ENCODE results near the gene NCAPH2.
A peak's percentile ranks its signal among the peaks of the same experiment; 100 is the strongest.

The NCAPH2 gene

GRCh38 chr22:50550395-50550794, 42.4 kb downstream of the NCAPH2 start:
- H3K27me3 Mint-ChIP-seq: no peaks in the 10 kb centered on the region
- H3K27ac Mint-ChIP-seq: peak overlapping the region; percentile 36 to 86
- no peaks in the 10 kb centered on the region for H3K9me3 Mint-ChIP-seq
- H3K4me1 Mint-ChIP-seq: peaks cover 44% of the 10 kb centered on the region
- no peak for ATAC-seq
- no peak for DNase-seq
- H3K4me3 Mint-ChIP-seq: peak overlapping the region; percentile 85 to 92

GRCh38 chr22:50551160-50551752, 43.2 kb downstream of the NCAPH2 start:
- DNase-seq (no peak), ATAC-seq (no peak)
- H3K9me3 Mint-ChIP-seq: no peaks in the 10 kb centered on the region
- no peak overlapping the region for H3K27ac Mint-ChIP-seq
- no peaks in the 10 kb centered on the region for H3K27me3 Mint-ChIP-seq
- H3K4me3 Mint-ChIP-seq: peak overlapping the region; percentile 20 to 33
- H3K4me1 Mint-ChIP-seq: peaks cover 36% of the 10 kb centered on the region

DNA sequence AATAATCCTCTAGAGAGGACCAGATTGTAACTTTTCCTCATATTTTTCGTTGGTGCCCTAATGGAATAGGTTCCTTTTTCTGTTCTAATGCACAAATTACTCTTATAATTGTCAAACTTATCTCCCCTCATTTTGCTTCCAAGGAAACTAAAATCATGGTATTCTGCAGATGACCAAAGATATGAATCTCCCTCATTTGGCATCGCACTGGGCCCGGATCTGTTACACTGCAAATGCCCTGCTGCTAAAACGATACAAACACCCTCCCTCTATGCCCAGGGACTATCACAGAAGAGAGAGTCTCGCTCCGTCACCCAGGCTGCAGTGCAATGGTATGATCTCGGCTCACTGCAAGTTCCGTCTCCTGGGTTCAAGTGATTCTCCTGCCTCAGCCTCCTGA, 45.3 kb downstream of the NCAPH2 start:
- Mint-ChIP-seq H3K4me3 (no peak overlapping the region), H3K27me3 (no peaks in the 10 kb centered on the region), H3K27ac (no peak overlapping the region), H3K4me1 (peaks cover 22% of the 10 kb centered on the region), H3K9me3 (no peaks in the 10 kb centered on the region)
- ATAC-seq: no peak
- no peak for DNase-seq

DNA sequence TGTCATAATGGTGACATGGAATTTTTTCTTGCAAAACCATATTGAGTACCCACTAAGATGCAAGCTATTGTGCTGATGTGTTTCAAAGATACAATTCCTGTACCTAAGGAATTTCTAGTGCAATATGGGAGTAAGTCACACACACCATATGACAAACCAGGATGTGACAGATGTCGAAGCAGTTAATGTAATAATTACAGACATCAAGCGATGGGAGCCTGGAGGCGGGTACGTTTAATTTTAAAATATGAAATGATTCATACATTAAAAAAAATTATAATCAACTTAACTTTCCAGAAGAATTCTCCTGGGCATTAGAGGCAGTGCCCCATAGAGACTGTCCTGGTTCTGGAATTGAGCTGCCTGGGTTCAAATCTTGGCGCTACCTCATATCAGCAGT, 48.7 kb downstream of the NCAPH2 start:
- no peaks in the 10 kb centered on the region for H3K27me3 Mint-ChIP-seq
- H3K4me3 Mint-ChIP-seq: no peak overlapping the region
- no peak overlapping the region for H3K27ac Mint-ChIP-seq
- no peak for DNase-seq
- peaks cover 10% of the 10 kb centered on the region for H3K4me1 Mint-ChIP-seq
- ATAC-seq: no peak
- no peaks in the 10 kb centered on the region for H3K9me3 Mint-ChIP-seq

GRCh38 chr22:50560034-50560433, 52.0 kb downstream of the NCAPH2 start:
- peaks cover 8% of the 10 kb centered on the region for H3K27me3 Mint-ChIP-seq
- H3K27ac Mint-ChIP-seq: no peak overlapping the region
- no peak overlapping the region for H3K4me3 Mint-ChIP-seq
- DNase-seq: no peak
- H3K4me1 Mint-ChIP-seq: peaks cover 23% of the 10 kb centered on the region
- H3K9me3 Mint-ChIP-seq: no peaks in the 10 kb centered on the region
- no peak for ATAC-seq

DNA sequence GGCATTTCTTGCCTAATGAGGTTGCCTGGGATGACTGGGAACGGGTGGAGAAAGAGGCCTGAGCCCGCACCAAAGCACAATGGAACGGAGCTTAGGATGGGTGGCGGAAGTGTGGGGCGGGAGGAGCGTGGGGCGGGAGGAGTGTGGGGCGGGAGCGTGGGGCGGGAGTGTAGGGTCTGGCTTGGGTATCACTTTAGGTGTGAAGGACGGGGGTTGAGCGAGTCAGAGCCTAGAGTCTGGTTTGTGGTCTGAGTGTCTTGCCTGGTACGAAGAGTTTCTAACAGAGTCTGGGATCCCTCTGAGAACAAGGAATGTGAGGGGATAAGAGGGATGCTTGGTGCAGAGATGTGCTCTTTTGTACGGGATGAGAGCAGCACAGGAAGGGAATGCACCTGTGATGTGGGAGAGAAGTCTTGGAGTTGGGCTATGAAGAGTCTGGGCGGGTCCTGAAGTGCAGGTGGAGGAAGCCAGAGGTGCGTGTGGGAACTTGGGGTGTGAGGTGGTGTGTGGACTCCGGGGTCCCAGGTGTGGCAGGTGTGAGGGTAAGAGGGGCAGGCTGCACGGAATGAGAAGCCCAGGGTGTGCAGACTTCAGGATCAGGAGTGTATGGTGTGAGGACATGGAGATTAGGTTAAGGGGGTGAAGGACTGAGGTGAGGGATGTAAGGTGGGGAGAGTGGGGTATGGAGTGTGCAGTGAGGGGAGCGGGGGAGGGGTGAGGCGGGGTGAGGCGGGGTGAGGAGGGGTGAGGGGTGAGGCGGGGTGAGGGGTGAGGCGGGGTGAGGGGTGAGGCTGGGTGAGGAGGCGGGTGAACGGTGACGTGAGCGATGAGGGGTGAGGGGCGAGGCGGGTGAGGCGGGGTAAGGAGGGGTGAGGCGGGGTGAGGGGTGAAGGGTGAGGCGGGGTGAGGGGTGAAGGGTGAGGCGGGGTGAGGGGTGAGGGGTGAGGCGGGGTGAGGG, 53.7 kb downstream of the NCAPH2 start:
- H3K4me3 Mint-ChIP-seq: peak overlapping the region; percentile 72 to 73
- H3K27me3 Mint-ChIP-seq: peaks cover 8% of the 10 kb centered on the region
- peaks cover 23% of the 10 kb centered on the region for H3K4me1 Mint-ChIP-seq
- ATAC-seq (no peak), DNase-seq (no peak)
- no peaks in the 10 kb centered on the region for H3K9me3 Mint-ChIP-seq
- peak overlapping the region; percentile 50 to 77 for H3K27ac Mint-ChIP-seq

DNA sequence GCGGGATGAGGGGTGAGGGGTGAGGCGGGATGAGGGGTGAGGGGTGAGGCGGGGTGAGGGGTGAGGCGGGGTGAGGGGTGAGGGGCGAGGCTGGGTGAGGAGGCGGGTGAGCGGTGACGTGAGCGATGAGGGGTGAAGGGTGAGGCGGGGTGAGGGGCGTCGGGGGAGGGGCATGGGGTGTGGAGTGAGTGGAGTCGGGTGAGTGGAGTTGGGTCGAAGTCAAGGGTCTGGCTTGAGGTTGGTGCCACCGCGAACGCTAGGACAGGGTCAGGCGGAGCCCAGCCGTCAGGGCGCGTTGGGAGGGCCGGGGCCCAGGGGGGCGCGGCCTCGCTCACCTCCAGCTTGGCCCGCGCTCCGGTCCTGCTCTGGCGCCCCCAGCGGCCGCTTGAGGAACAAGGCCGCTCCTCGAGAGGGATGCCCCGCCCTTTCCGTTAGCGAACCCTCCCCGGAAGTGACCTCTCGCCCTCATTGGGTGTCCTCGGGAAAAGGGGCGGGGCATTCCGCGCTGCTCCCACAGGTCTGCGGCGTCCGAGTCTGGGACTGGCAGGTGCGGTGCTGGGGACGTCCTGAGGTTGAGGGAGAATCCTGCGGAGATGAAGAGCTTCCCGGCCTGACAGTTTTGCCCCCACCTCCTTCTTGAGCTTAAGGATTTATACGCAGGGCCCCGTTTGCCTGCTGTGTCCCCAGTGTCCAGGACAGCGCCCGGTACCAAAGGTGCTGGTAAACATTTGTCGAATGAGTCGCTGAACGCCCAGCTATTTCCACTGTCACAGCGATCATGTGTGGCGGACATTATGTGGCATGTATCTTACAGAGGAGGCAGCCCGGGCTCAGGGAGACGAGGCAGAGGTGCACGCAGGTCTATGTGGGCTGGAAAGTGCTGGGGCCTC, 54.7 kb downstream of the NCAPH2 start, which contains the start of gene SYCE3:
Gene SYCE3 (minus strand): TSS at position 397 of the 890 bp plus-strand sequence. CDS start 6,514 bp downstream, outside the sequence.
- ATAC-seq (peak; percentile 95), DNase-seq (peak; percentile 98 to 99)
- peaks cover 8% of the 10 kb centered on the region for H3K27me3 Mint-ChIP-seq
- H3K27ac Mint-ChIP-seq: peak within 1 kb of the TSS; percentile 81 to 90
- H3K4me1 Mint-ChIP-seq: peaks cover 23% of the 10 kb centered on the region
- no peaks in the 10 kb centered on the region for H3K9me3 Mint-ChIP-seq
- H3K4me3 Mint-ChIP-seq: peak within 1 kb of the TSS; percentile 93

GRCh38 chr22:50563413-50564160, 55.6 kb downstream of the NCAPH2 start:
- peaks cover 23% of the 10 kb centered on the region for H3K4me1 Mint-ChIP-seq
- H3K9me3 Mint-ChIP-seq: no peaks in the 10 kb centered on the region
- H3K27me3 Mint-ChIP-seq: peaks cover 8% of the 10 kb centered on the region
- no peak for ATAC-seq
- peak overlapping the region; percentile 81 to 90 for H3K27ac Mint-ChIP-seq
- peak overlapping the region; percentile 93 for H3K4me3 Mint-ChIP-seq
- DNase-seq: no peak

DNA sequence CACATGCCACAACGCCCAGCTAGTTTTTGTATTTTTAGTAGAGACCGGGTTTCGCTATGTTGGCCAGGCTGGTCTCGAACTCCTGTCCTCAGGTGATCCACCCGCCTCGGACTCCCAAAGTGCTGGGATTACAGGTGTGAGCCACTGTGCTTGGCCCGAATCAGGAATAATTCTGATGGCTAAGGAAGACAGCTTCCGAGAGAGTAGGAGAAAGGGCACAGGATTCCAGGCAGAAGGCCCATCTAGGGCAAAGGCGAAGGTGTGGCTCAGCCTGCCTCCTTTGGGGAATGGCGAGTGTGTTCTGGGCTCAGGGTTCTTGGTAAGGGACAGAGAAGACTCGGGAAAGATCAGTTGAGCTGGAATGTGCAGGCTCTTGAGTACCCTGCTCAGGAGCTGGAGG, 56.3 kb downstream of the NCAPH2 start:
- no peak overlapping the region for H3K27ac Mint-ChIP-seq
- peaks cover 8% of the 10 kb centered on the region for H3K27me3 Mint-ChIP-seq
- peaks cover 23% of the 10 kb centered on the region for H3K4me1 Mint-ChIP-seq
- ATAC-seq (no peak), DNase-seq (no peak)
- no peaks in the 10 kb centered on the region for H3K9me3 Mint-ChIP-seq
- H3K4me3 Mint-ChIP-seq: peak overlapping the region in 1 of 2 donors; percentile 93

- peak overlapping the region in 1 of 2 donors; percentile 68 for H3K27ac Mint-ChIP-seq
- H3K4me3 Mint-ChIP-seq: no peak overlapping the region
- no peaks in the 10 kb centered on the region for H3K9me3 Mint-ChIP-seq
- DNase-seq (no peak), ATAC-seq (no peak)
- H3K4me1 Mint-ChIP-seq: peaks cover 10% of the 10 kb centered on the region
- peaks cover 8% of the 10 kb centered on the region for H3K27me3 Mint-ChIP-seq
Measured at GRCh38 chr22:50567721-50568252, 59.8 kb downstream of the NCAPH2 start.

DNA sequence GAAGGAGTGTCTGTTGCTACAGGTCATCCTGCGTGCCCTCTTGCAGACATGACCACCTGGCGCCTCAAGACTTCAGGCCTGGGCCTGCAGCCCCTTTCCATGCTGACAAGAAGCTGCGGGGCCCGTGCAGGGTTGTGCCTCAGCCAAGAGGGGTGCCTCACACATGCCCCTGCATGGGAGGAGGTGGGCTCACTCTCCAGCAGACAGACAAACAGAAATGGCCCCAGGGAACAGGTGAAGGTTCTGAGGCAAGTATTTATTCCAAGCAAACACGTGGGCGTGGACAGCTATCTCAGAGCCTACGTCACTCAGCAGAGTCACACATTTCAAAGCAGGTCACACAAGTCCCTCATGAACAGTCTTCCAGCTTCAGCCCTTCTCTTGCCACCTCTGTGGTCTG, 60.6 kb downstream of the NCAPH2 start:
- Mint-ChIP-seq H3K4me1 (peaks cover 1% of the 10 kb centered on the region), H3K9me3 (no peaks in the 10 kb centered on the region), H3K4me3 (no peak overlapping the region), H3K27ac (no peak overlapping the region), H3K27me3 (peaks cover 3% of the 10 kb centered on the region)
- ATAC-seq (no peak), DNase-seq (no peak)

- DNase-seq (no peak), ATAC-seq (no peak)
- no peak overlapping the region for H3K4me3 Mint-ChIP-seq
- H3K4me1 Mint-ChIP-seq: no peaks in the 10 kb centered on the region
- no peak overlapping the region for H3K27ac Mint-ChIP-seq
- H3K27me3 Mint-ChIP-seq: no peaks in the 10 kb centered on the region
- no peaks in the 10 kb centered on the region for H3K9me3 Mint-ChIP-seq
Measured at GRCh38 chr22:50569041-50569459, 61.0 kb downstream of the NCAPH2 start.

DNA sequence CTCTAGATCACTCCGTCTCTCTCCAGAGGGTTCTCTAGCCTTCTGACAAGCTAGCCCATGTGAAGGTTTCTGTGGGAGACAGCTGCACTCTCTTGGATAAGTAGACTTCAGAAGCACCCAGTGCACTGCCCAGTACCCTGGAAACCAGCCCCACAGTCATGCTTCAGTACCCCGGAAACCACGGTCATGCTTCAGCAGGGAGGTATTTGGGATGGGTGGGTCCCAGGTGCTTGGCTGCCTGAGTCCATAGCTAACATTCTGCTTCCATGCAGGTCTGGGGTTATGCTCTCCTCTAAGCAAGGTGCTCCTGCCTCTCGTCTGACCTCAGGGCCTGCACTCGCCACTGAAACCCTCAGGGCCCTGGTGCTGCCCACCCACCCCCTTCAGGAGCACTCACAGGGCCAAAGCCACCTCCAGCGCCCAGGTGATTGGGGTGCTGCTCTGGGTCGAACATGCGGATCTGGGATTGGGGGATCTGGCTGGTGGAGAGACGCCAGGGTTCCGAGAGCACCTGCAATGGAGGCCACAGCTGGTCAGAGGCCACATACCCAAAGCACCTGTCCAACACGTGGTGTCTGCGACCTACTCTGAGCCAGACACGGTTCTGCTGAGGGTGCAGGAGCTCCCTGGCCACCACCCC, 62.0 kb downstream of the NCAPH2 start:
- ATAC-seq: no peak
- no peak for DNase-seq
- Mint-ChIP-seq H3K4me1 (no peaks in the 10 kb centered on the region), H3K9me3 (no peaks in the 10 kb centered on the region), H3K4me3 (no peak overlapping the region), H3K27me3 (no peaks in the 10 kb centered on the region), H3K27ac (no peak overlapping the region)

- no peak for ATAC-seq
- H3K4me3 Mint-ChIP-seq: no peak overlapping the region
- no peaks in the 10 kb centered on the region for H3K27me3 Mint-ChIP-seq
- H3K27ac Mint-ChIP-seq: no peak overlapping the region
- H3K9me3 Mint-ChIP-seq: no peaks in the 10 kb centered on the region
- DNase-seq: no peak
- no peaks in the 10 kb centered on the region for H3K4me1 Mint-ChIP-seq
Measured at GRCh38 chr22:50570861-50571260, 62.8 kb downstream of the NCAPH2 start.

Measured in stimulated activated naive CD8-positive, alpha-beta T cell treated with anti-CD3 and anti-CD28 coated beads, Interleukin-15, amount 100 ng/mL, for 72 hours (primary cell).